C4-2B (cell line): ENCODE results near the gene TM7SF2.
"Not testable (repeated sequence)": the region's sequence is repeated elsewhere in the genome, so short reads cannot be mapped to it uniquely, and the experiment has no call there.

Source experiments
- ZFX ChIP-seq: fragments of 450-650 bp; IDR thresholded peaks from 2 replicates; pipeline ENCODE4 v1.6.1; 2017
- TF ChIP-seq, protein P1 (sequence below): fragments of 450-650 bp; conservative IDR thresholded peaks from 2 replicates; pipeline ENCODE4 v1.5.1; 2017; ENCODE audit warnings: mild to moderate bottlenecking

DNA sequence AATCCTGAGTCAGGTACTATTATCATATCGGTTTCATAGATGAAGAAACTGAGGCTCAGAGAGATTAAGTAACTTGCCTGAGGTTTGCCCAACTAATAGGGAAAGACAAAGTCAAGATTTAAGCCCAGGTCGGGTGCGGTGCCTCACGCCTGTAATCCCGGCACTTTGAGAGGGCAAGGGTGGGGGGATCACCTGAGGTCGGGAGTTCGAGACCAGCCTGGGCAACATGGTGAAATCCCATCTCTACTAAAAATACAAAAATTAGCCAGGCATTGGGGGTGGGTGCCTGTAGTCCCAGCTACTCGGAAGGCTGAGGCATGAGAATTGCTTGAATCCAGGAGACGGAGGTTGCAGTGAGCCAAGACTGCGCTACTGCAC, 38.4 kb downstream of the TM7SF2 start:
- TF ChIP-seq, protein P1, sequence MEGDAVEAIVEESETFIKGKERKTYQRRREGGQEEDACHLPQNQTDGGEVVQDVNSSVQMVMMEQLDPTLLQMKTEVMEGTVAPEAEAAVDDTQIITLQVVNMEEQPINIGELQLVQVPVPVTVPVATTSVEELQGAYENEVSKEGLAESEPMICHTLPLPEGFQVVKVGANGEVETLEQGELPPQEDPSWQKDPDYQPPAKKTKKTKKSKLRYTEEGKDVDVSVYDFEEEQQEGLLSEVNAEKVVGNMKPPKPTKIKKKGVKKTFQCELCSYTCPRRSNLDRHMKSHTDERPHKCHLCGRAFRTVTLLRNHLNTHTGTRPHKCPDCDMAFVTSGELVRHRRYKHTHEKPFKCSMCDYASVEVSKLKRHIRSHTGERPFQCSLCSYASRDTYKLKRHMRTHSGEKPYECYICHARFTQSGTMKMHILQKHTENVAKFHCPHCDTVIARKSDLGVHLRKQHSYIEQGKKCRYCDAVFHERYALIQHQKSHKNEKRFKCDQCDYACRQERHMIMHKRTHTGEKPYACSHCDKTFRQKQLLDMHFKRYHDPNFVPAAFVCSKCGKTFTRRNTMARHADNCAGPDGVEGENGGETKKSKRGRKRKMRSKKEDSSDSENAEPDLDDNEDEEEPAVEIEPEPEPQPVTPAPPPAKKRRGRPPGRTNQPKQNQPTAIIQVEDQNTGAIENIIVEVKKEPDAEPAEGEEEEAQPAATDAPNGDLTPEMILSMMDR = not testable (repeated sequence)
- TF ChIP-seq ZFX = not testable (repeated sequence)
